ENCODE results near the gene ZDHHC14. TPM values are rescaled to one million over a fixed set of nuclear protein-coding genes. Genes with fewer than 3 reads are reported as not detected.
"Not testable (repeated sequence)": the region's sequence is repeated elsewhere in the genome, so short reads cannot be mapped to it uniquely, and the experiment has no call there.

ZDHHC14 gene
- total RNA-seq, 2 donors from 2014 or later: 8.8 to 11.6 TPM

DNA sequence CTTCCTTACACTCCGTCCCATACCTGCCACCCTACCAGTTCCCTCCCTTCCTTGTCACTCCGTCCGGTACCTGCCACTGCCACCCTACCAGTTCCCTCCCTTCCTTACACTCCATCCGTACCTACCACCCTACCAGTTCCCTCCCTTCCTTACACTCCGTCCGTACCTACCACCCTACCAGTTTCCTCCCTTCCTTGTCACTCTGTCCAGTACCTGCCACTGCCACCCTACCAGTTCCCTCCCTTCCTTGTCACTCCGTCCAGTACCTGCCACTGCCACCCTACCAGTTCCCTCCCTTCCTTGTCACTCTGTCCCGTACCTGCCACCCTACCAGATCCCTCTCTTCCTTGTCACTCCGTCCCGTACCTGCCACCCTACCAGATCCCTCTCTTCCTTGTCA lies 310.6 kb downstream of the ZDHHC14 start:
- ATAC-seq, DNase-seq: not testable (repeated sequence)

GRCh38 chr6:157693867-157694266 lies 312.9 kb downstream of the ZDHHC14 start:
- no peak for DNase-seq
- intact Hi-C loops (cut with DNase I, micrococcal nuclease): no loop called here
- no peak for ATAC-seq

More for the DNA sequence above, 310.6 kb downstream of the ZDHHC14 start:
- intact Hi-C loops (cut with DNase I, micrococcal nuclease): not testable (repeated sequence)

DNA sequence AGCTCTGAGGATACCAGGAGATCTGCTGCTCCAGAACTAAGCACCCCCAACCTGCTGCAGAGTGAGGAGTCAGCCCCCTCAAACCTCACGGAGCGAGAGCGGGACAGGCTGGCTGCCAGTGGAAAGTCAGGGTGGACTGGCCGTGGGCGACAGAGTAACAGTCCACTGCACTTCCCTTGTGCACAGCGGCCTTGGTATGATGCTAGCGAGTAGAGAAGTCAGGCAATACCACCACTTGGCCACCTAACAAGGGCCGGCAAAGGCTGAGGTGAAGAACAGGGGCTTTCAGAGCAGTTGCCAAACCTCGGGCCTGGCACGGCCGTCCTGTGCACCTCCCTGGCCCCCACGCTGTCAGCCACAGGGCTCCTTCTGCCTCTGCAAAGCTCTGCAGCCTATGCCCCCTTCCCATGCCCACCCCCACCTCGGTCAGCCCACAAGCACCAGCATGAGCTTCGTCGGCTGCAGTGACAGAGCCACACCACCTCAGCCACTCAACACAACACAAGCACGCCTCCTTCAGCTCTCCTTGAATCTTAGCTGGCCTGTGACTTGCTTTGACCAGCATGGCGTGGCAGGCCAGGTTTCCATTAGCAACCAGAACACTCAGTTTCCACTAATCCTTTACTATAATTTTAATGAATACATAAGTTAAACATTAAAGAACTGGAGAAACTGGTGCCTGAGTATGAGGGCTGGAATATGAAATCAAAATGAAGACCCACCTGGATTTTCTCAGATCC lies 314.5 kb downstream of the ZDHHC14 start:
- intact Hi-C loops (cut with DNase I, micrococcal nuclease): no loop called here
- ATAC-seq: no peak

DNA sequence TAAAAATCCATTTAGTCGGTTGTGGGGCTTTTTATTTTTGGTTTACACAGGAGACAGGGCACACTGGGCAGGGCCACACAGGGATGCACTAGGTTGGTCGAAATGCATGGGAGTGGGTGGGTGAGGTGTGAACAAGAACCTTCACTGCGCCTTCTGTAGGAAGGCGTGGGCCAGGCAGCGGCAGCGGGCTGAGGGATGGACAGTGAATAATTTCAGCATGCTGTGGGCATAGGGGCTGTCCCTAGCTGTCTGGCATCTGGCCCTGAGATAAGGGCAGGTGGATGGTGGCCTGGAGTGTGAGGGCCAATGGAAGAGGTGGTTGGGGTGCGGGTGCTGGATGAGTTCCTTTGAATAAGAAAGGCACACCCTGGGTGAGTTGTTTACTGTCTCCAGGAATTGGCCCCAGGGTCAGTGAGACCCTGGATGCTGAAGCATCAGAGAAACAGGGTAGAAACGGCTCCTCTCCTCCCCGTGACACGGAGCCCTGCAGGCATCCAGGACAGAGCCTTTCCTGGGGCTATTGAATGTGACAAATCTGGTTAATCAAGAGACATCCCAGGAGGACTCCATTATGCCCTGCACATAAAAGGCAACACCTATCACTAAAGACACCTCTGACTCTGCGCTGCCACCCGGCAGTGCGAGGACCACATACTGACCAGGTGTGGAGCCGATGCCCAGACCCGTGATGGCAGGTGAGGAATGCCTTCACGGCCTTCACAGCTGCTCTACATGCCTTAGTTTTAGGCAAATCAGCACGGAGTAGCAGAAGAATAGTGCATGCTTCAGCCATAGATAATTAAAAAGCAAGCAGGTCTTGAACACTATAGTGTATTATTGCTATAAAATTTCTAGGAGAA lies 319.0 kb downstream of the ZDHHC14 start:
- intact Hi-C loops (cut with DNase I, micrococcal nuclease): no loop called here
- DNase-seq: no peak
- ATAC-seq: no peak

More for the DNA sequence above, 314.5 kb downstream of the ZDHHC14 start:
- DNase-seq: no peak

GRCh38 chr6:157706351-157706750 lies 325.4 kb downstream of the ZDHHC14 start:
- ATAC-seq; DNase-seq; intact Hi-C loops (cut with DNase I, micrococcal nuclease): not testable (repeated sequence)

DNA sequence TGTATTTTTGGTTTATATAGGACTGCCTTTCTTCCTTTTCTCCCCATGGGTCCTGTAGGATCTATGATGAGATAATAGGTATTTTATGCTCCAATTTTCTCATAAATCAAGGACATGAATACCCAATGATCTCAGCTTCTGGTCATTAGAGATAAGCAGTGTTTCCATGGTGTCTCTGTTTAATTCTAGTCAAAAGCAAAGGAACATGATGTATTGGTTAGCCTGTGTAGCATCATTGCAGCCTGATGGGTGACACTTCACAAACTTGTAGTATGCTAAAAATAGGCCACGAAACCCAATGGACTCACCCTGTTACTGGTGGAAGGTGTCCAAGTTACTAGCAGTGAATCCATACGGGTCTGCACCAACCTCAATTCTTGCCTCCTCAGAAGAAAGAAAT lies 325.9 kb downstream of the ZDHHC14 start:
- no peak for DNase-seq
- intact Hi-C loops (cut with DNase I, micrococcal nuclease): no loop called here
- no peak for ATAC-seq

DNA sequence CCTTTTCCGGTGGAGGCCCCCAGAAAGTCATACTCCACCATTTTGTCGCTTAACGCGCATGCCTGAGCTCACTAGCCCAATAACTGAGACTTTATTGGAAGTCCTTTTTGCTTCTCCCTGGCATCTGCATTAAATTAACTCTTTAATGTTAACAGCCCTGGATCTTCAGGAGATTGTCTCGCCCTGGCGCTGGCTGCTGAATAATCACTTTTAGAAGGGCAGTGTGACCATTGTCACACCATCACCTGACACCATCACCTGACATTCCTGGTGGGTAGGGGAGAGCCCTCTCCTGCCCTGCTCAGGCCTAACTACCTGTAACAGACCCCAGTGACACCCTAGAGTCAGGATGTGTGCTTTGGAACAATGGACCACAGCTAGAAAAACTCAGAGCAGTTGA lies 326.6 kb downstream of the ZDHHC14 start:
- ATAC-seq (no peak), DNase-seq (no peak)
- intact Hi-C loops (cut with DNase I, micrococcal nuclease): no loop called here

DNA sequence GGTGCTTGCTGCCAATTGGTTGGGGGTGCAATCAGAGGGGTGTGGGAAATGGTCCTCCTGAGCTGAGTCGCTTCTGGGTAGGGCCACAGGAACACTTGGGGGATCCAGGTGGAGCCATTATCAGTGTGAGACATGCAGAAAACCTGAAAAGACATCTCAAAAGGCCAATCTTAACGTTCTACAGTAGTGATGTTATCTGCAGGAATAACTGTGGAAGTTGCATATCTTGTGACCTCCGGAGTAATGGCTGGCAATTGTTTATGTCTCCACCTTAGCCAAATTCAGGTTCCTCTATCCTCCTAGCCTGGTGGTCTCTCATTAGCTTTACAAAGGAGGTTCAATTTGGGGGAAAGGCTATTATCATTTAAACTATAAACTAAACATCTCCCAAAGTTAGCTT lies 327.2 kb downstream of the ZDHHC14 start:
- DNase-seq (no peak), ATAC-seq (no peak)
- intact Hi-C loops (cut with DNase I, micrococcal nuclease): no loop called here

DNA sequence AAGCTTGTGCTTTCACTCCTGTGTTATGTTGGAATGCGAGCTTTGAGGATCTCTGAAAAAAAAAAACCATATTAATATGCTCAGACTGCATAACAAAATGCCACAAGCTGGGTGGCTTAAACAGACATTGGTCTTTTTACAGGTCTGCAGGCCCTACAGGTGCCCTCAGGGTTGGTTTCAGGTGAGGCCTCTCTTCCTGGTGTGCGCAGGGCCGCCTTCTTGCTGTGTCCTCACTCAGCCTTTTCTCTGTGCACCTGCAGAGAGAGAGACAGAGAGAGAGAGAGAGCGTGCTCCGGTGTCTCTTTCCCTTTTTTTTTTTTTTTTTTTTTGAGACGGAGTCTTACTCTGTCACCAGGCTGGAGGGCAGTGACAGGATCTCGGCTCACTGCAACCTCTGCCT lies 327.9 kb downstream of the ZDHHC14 start:
- no peak for DNase-seq
- ATAC-seq: no peak
- intact Hi-C loops (cut with DNase I, micrococcal nuclease): no loop called here

- intact Hi-C loops (cut with DNase I, micrococcal nuclease): no loop called here
- DNase-seq (no peak), ATAC-seq (no peak)
Observed at GRCh38 chr6:157709555-157709954, 328.6 kb downstream of the ZDHHC14 start.

GRCh38 chr6:157710604-157711003 lies 329.6 kb downstream of the ZDHHC14 start:
- no peak for ATAC-seq
- DNase-seq: no peak
- intact Hi-C loops (cut with DNase I, micrococcal nuclease): no loop called here

DNA sequence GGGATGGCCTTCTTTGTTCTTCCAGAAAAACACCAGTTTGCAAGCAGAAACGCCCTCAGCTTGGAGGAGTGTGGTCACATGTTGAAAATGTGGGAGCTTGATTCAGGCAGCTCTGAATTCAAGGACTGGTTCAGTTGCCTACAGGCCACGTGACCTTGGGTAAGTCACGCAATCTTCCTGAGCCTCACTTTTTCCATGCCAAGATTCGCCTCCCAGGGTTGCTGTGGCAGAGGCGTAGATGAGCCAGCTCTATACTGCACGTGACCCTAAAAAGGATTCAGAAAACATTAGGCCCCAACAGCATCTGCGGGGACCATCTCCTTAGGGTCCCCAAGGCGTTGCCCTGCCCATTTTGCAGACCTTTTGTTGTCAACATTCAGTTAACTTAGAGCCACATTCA lies 330.1 kb downstream of the ZDHHC14 start:
- DNase-seq: no peak
- ATAC-seq: no peak
- intact Hi-C loops (cut with DNase I, micrococcal nuclease): no loop called here

DNA sequence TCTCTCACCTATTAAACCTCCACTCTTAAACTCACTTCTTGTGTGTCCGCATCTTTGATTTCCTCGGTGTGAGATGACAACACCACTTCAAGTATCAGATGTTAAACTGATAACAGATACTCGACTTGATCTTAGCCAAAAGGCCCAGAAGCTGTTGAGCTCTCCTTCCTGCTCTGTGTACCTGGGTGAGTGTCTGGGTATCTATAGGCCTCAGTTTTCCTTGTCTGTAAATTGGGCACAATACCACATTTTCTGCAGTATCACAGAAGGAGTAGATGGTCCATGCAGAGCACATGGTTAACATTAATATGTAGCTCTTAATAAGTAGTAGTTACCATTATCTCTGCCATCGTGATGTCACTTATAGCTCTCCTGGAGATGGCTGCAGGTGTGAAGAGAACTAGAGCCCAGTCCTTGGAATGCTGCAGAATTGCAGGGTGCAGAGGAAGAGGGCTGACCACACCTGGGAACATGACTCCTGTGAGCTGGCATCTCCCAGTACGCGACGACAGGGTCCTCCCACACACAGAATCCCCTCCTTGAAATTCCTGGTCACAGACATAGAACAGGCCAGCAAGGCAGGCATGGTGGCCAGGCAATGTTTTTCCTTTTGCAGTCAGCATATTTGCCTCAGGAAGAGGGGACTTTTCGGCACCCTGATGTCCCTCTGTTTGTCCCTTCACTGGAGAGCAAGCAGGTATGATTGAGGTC lies 331.8 kb downstream of the ZDHHC14 start:
- ATAC-seq (no peak), DNase-seq (no peak)
- intact Hi-C loops (cut with DNase I, micrococcal nuclease): no loop called here

GRCh38 chr6:157713451-157714152 lies 332.6 kb downstream of the ZDHHC14 start:
- ATAC-seq (no peak), DNase-seq (no peak)
- intact Hi-C loops (cut with DNase I, micrococcal nuclease): no loop called here

DNA sequence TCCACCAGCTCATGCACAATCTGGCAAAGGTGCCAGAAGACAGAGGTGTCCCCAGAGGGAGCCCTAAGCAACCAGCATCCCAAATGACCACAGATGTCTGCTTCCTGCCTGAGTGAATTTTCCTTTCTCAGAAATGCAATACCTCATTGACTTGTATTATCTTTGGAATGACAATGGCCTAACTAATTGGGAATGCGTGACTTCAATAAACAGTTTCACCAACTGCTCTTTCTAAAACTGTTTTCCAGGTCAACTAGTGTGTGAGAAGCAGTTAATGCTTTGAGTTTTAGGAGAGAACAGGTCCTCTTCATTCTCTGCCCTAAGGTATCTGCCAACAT lies 333.1 kb downstream of the ZDHHC14 start:
- ATAC-seq (no peak), DNase-seq (no peak)
- intact Hi-C loops (cut with DNase I, micrococcal nuclease): no loop called here

- intact Hi-C loops (cut with DNase I, micrococcal nuclease): no loop called here
- ATAC-seq: peak; percentile 21
Observed at GRCh38 chr6:157715728-157716164, 334.8 kb downstream of the ZDHHC14 start.

GRCh38 chr6:157716251-157716995 lies 335.4 kb downstream of the ZDHHC14 start:
- DNase-seq (no peak), ATAC-seq (no peak)
- intact Hi-C loops (cut with DNase I, micrococcal nuclease): no loop called here

More at GRCh38 chr6:157715728-157716164, 334.8 kb downstream of the ZDHHC14 start:
- peak in 1 of 2 donors; percentile 48 for DNase-seq

DNA sequence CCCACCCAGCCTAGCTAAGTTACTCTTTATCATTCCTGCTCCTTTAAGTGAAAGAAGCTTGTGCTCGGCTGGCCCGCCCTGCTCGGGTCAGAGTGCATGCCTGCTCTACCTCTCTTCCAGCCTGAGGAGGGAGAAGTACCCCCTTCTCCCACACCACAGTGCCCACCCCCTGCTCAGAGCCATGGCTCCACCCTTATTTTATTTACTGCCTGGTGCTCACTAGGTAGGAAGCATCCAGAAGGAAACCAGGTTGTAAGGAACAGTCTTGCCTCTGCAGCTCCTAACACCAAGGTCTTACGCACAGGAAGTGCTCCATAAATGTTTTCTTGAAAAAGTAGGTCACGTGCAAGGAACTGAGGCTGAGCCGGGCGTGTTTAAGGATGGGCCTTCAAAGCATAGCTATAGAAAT lies 336.4 kb downstream of the ZDHHC14 start:
- ATAC-seq (peak; percentile 88), DNase-seq (peak; percentile 62 to 71)
- intact Hi-C loops (cut with DNase I, micrococcal nuclease): no loop called here
